ENCODE data around the gene WDR45B.
"Not testable (repeated sequence)": the region's sequence is repeated elsewhere in the genome, so short reads cannot be mapped to it uniquely, and the experiment has no call there.

The WDR45B gene

DNA sequence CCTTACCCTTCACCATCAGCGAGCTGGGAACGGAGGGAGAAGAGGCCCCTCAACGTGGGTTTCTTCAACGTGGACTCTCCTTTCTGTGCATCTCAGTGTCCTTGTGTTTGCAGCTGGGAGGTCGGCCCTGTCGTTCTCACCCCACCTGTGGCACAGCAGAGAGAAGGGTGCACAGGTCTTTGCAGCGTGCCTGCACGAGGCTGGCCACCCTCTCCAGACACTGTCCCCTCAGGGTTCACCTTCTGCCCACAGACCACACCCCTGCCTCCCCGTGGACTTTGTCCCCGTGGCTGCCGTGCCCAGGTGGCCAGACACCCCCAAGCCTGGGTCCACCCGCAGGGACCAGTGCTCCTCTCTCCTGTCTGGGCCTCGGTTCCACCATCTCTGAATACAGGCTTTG lies 7.3 kb upstream of the WDR45B start:
- no peak for DNase-seq

DNA sequence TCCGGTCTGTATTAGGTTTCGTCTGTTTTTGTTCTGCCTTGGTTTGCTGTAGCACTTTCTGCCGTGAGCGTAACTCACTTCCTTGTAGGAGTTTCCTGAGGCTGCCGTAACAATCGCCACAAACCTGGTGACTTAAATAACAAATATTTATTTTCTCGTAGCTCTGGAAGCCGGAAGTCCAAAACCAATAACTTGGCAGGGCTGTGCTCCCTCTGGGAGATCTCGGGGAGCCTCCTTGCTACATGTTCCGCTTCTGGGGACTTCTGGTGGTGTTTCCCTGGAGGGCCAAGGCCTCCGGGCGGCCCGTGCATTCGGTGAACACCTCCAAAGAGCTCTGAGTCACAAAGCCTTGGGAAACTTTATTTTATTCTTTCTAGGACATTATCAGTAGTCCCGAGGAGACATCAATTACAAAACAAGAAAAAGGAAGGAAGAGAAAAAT lies 6.8 kb upstream of the WDR45B start:
- DNase-seq = no peak

DNA sequence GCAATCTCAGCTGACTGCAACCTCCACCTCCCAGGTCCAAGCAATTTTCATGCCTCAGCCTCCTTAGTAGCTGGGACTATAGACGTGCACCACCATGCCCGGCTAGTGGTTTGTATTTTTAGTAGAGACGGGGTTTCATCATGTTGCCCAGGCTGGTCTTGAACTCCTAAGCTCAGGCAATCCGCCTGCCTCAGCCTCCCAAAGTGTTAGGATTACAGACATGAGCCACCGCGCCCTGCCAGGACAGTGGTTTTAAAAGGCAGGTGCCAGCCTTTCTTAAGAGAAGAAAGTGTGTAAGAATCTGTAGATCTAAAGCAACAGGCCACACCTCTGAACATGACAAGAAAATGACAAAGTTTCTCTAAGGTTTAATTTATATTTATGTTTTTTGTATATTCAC lies 6.4 kb upstream of the WDR45B start:
- not testable (repeated sequence) for DNase-seq

DNA sequence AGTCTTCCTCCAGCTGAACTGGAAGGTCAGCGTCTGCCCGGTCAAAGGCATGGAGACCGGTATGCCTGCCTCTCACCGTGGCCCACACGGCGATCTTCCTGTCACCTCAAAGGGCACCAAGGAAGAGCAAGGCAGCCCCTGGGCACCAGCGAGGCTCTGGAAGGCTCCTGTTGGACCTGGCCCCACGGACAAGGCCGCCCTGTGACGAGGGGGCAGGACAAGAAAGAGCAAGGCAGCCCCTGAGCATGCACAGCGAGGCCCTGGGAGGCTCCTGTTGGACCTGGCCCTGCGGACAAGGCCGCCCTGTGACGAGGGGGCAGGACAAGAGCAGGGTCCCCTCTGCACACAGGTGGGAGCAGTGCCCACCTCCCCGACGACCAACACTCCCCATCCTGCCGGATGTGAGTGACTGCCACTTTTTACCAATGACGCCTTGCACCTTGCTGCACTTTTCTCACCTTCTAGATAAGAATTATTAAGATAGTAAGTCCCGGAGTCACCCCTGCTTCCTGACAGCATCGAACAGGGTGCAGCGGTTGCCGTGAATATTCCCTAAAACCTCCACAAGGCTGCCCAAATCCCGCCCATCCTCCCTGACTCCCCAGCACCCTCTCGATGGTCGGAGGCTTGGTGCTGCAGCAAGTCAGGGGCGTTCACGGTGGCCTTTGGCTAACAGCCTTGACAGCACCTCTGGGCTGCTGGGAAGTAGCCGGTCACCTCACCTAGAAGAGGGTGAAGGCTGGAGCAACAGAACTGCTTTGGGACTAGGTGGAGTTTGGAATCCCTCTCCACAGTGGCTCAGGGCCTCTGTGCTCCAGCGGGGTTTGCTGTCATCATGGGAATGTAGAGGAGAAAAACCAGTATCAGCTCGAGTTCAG lies 5.6 kb upstream of the WDR45B start:
- DNase-seq = no peak

DNA sequence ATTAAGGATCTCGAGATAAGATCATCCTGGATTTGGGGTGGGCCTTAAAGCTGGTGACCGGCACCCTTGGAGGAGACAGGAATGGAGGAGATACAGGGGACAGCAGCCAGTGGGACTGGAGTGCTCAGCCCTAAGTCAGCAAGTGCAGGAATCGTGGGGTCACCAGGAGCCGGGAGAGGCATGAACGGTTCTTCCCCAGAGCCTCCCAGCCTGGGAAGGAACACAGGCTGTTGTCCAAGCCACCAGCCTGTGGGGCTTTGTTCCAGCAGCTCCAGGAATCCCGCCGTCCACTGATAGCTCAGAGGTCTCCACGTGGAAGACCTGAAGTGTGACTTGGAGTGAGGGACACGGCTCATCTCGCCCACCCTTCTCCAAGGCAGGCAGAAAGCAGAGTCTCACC lies 2.5 kb upstream of the WDR45B start:
- no peak for DNase-seq

DNA sequence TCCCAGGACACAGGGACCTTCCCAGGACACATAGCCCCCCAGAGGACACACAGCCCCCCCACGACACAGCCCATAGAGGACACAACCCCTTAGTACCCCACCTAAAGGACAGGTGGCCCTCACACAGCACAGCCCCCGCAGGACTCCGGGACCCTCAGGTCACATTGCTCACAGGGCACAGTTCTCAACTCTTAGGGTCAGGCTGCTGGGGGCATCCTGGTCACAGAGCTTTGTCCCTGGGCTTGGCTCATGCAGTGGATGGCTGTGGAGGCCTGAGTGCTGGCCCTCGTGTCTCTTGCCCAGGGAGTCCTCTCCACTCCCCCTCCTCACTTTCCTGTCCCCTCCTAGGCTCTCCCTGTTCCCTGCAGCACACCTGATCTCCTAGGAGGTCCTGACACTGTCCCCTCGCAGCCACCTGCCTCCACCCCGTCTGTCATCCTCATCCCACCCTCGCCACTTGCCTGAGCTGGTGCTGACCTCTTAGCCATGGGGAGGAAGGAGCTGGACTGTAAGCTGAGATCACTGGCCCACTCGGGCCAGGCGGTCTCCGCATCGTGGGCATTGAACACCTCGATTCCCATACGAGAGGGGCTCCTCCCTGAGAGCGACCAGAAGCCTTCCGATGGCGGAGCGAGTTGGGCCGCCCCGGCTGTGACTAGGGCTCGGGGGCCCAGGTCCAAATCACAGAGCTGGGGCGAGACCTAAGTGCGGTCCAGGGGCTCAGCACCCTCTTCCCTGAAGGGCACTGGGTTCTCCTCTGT lies 1.4 kb upstream of the WDR45B start:
- DNase-seq = no peak

DNA sequence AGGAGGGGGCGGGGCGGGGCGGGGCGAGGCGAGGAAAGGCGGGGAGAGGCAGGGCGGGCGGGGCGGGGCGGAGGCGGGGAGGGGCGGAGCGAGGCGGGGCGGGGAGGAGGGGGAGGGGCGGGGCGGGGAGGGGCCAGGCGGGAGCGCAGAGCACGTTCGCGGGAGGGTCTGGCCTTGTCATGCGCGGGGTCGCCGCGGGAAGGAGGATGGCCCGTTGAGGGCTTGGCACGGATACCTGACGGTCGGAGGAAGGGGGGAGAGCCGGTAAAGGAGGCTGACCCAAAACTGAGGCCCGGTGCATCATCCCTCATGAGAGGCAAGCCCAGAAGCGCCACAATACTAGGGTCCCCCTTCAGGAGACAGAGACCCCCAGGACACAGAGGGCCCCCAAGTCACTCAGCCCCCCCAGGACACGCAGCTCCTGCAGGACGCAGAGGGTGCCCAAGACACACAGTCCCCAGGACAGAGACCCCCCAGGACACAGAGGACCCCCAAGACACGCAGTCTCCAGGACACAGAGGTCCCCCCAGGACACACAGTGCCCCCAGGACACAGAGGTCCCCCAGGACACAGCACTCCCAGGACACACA lies 593 bp upstream of the WDR45B start:
- DNase-seq = peak in 1 of 4 experiments; percentile 45

DNA sequence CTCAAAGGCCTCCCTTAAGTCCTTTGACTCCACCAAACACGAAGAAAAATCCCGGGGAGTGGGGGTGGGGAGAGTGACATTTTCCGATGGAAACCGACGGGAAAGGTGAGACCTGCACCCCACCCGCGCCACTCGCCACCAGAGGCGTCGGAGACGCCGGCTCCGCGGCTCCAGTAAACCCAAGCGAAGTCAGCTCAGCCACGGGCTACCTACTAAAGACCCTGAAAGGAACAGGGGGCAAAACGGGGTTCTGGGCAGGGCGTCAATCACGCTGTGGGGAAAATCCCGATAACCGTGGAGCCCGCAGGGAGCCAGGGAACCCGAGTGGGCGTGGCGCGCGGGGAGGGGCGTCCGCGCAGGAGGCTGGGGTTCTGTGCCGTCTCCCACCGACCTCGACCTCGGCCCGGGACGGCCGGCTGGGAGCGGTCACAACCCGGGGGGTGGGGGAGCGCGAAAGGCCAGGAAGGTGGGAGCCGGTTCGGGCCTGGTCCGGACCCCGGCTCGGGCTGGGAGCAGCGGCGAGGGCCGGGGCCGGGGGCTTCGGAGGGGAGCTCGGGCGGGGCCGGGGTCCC lies 565 bp downstream of the WDR45B start:
- DNase-seq = peak in 3 of 4 experiments; percentile 13 to 50 (median 19)

DNA sequence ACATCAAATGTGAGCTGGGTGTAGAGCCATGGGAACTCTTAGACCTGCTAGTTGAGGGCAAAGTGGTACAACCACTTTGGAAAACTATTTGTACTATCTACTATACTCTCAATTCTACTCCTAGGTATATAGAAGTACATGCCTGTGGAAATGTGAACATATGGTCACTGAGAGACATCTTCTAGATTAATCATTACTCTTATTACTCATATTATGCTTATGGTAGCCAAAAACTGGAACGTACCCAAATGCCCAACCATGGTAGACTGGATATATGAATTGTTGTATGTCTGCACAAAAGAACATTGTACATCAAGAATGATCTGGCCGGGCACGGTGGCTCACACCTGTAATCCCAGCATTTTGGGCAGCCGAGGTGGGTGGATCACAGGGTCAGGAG lies 2.7 kb downstream of the WDR45B start:
- DNase-seq = no peak

DNA sequence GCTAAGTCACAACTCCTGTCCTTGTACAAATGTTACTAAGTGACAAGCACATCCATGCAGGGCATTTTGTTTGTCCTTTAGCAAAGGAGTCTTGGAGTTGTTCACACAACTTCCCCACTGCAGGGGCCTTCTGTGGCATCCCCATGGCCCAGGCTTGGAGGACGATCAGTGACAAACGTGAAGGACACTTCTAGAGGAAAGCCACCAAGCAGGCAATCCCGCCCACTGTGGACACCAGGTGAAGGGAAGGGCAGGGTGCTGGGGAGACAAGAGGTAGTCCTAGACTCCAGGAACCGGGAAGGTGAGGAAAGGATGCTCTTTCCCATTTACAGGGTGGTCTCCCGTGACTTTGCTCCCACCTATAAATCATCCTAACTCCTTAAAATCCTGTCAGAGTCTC lies 4.1 kb downstream of the WDR45B start:
- no peak for DNase-seq

DNA sequence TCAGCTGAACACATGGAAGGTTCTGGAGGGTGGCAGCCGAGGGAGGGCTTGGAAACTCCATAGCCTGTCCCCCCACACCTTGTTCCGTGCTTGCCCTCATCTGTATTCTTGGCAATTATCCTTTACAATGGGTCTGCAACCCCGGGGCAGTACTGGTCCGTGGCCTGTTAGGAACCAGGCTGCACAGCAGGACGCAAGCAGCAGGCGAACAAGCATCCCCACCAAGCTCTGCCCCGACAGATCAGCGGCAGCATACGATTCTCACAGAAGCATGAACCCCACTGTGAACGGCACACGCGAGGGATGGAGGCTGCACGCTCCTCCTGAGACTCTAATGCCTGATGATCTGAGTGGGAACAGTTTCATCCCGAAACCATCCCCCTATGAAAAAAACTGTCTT lies 6.2 kb downstream of the WDR45B start:
- DNase-seq = no peak

DNA sequence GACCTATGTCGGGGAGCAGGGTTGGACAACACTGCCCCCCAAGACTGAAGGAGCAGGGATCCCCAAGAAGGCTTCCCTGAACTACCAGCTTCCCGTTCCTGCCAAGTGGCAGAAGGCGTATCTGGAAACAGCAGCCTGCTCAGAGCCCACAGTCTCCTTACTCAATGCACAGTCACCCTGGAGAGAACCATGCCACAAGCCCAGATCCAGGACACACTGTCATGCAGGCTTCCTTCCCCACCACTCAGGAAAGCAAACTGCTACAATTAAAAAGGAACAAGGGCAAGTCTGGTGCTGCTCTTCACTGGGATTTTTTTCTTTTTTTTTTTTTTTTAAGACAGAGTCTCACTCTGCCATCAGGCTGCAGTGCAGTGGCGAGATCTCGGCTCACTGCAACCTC lies 8.2 kb downstream of the WDR45B start:
- no peak for DNase-seq

DNA sequence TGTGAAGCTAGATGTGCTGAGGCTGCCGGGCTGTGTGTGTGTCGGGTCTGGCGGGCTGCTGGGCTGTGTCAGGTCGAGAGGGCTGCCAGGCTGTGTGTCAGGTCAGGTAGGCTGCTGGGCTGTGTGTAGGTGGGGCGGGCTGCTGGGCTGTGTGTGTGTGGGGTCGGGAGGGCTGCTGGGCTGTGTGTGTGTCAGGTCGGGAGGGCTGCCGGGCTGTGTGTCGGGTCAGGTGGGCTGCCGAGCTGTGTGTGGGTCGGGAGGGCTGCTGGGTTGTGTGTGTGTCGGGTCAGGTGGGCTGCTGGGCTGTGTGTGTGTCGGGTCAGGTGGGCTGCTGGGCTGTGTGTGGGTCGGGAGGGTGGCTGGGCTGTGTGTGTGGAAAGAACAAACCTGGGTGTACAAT lies 8.6 kb downstream of the WDR45B start:
- DNase-seq = no peak

DNA sequence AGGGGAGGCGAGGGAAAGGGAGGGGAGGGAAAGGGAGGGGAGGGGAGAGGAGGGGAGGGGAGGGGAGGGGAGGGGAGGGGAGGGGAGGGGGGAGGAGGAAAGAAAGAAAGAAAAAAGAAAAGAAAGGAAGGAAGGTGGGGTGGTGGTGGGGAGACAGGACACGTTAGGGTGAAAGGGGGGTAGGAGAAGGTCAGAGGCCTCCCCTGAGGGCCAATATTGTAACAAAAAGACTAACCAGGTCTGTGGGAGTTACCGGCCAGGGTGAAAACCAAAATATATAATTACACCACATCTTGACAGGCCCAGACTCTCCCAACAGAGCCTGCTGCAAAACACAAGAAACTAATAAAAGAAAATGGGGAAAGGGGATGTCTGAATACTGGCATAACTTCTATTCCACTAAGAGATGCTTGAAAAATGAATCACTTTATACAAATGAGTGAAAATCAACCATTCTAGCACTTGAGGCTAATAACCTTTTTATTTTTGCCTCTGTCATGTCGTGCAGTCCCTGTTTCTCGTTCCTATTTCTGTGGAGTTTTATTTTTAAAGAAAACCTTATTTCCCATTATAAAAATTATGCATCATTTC lies 10.0 kb downstream of the WDR45B start:
- no peak for DNase-seq

DNA sequence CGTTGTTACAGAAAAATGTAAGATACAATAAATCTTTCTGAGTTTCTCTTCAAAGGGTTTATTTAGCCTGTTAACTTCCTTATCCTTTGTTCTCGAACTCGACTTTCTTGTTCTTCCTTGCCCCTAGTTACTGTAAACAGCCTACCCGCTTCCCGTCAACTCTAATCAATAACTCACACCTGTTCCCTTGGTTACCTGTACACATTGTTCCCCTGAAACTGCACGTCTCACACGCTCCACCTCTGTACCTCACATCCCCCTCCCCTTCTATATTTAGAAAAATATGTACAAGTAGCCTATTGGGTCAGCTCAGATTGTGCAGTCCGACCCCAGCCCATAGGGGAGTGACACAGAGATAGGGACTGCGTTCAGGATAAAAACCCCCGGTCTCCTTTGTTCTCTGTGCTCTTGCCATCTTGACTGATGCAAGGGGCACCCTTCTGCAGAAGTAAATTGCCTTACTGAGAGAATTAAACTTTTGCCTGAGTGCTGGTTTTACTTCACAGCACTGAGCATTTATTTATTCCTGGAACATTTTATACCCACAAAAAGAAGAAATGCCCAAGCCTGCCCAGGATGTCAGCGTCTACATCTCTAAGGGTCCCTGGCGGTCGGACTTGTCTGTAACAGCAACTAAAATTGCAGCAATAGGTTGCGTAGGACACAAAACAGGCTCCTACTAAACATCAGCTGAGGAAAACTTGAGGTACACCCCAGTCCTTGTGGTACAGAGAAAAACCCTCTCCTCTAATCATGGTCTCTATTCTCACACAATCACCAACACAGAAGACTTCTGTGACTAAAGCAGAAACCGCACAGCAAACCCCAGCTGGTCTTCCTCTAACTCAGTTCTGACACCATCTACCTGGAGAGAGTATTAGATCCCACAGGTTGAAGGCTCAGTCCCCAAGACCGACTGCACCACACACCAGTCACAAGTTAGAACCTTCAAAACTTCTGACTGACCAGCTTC lies 11.3 kb downstream of the WDR45B start:
- DNase-seq = no peak

DNA sequence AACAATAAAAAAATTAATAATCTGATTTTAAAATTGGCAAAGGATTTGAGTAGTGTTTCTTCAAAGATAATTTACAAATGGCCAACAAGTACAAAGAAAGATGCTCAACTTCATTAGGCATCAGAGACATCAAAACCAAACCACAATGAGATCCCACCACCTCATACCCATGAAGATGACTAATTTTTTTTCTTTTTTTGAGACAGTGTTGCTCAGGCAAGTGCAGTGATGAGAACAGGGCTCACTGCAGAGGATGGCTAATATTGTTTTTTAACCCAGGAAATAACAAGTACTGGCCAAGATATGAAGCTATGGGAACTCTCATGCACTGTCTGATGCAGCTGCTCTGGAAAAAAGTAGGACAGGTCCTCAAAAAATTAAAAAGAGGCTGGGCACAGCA lies 14.9 kb downstream of the WDR45B start:
- DNase-seq = no peak

DNA sequence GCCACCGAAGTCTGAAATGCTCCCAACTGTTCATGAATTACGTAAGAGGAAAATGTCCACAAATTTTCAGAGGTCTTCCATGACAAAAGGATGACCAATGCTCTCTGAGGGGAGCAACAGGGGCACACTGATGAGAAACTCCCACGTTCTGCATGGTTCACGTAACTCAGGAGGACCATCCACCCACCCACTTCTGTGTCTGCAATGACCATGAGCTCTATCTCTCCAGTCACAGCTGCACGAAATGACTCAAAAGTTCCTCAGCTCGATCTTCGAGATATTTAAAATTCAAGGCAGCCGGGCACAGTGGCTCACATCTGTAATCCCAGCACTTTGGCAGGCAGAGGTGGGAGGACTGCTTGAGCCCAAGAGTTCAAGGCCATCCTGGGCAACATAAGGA lies 15.8 kb downstream of the WDR45B start:
- no peak for DNase-seq

DNA sequence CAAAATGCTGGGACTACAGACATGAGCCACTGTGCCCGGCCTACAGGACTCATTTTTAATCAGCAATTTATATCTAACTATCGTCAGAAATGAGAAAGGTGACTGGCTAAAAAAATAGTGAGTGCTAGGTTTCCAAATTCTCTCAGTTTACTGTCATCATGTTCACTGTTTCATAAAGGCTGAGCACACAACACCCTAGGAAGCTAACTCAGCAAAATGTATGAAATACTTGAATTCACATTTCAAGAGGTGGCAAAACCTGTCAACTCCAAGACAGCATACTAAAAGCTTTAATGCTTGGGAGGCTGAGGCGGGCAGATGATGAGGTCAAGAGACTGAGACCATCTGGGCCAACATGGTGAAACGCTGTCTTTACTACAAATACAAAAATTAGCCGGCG lies 16.7 kb downstream of the WDR45B start:
- no peak for DNase-seq

DNA sequence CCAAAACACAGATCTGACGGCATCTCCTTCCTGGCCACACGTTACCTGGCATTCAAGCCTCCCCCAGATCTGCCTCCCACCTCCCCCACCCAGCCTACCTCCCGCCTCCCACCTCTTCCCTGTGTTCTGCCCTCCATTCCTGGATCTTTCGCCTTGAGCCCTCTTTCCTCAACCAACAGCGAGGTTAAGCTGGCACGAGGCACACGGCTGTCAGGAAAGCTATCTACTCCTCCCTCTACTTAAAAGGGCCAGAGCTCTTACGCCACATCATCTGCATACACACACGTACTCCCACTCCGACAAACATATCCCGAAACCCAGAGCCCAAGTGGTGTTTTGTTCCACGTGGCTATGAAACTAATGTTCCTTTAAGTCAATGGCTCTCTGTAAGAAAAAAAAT lies 18.0 kb downstream of the WDR45B start:
- no peak for DNase-seq

DNA sequence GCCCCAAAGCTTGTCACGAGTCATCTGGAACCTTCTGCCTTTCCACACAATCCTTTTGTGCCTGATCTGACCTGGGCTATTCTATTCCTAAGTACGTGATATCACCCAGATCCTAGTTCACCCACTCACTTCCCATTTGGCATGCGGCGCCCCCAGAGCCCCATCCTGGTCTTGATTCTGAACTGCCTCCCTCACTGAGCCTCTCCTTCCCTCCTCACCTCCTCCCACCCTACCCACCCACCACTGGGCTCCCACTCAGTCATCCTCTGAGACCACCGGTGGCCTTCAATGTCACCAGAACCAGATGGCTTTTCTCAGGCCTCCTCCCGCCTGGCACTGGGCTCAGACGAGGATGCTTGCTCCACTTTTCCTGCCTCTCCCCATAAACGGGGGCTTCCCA lies 18.5 kb downstream of the WDR45B start:
- no peak for DNase-seq

DNA sequence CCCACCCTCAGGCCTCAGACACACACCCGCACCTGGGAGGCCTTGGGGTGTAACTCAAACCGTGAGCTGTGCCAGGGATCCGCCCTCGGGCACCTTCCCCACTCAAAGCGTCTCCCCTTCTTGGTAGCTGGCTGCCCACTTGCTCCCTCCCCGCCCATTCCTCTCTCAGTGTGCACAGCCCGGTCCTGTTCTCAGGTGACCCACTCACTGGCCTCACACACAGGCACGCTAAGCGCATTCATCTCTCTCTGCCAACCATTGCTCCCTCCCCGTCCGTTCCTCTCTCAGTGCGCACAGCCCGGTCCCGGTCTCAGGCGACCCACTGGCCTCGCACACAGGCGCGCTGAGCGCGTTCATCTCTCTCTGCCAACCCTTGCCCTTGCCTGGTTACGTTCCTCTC lies 20.8 kb downstream of the WDR45B start:
- no peak for DNase-seq

DNA sequence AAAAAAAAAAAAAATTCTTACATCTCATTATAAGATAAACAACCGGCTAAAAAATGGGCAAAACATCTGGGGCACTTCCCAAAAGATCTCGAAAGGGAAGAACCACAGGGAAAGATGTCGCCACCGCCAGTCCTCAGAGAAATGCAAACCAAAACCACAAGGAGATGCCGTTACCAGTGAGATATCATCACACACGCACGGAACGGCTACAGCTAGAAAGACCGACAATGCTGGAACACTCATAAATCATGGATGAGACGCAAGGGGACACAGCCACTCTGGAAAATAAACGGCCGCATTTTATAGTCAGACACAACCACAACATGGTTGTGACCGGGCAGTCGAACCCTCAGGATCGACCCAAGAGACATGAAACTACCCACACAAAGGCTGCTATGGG lies 24.5 kb downstream of the WDR45B start:
- no peak for DNase-seq
